SK-N-SH (cell line): ENCODE results near the gene SNX9. TPM values are rescaled to one million over a fixed set of nuclear protein-coding genes. Genes with fewer than 3 reads are reported as not detected.

Experiments used
- CTCF ChIA-PET: fragments of 300-600, 350-600 bp; formaldehyde crosslinking; extraction: SDS; loops from one replicate; lab custom pipeline; 2021; lab: Yijun Ruan, JAX
- POLR2A ChIA-PET: fragments of 350-600 bp; sonication (Branson Sonifier 250); formaldehyde crosslinking; extraction: SDS; loops from one replicate; lab custom pipeline; 2020; ENCODE audit warnings: antibody characterized with exemption, inconsistent platforms; lab: Yijun Ruan, JAX
- DNase-seq: peaks from one replicate; pipeline ENCODE4 v3.0.0; 2012
- H2AFZ ChIP-seq: fragments of 200-600 bp; sonication (generic); 2 replicates; pipeline ENCODE4 v1.8.1; 2016; ENCODE audit warnings: antibody characterized with exemption, mild to moderate bottlenecking, low read depth
- H3F3A ChIP-seq: fragments of 200-600 bp; sonication (generic); replicated peaks from 2 replicates; pipeline ENCODE3; 2016; ENCODE audit warnings: antibody characterized with exemption, mild to moderate bottlenecking; ENCODE audit not compliant: insufficient read depth
- H3K27ac ChIP-seq, 2 experiments: fragments of 200-500 bp in 1 of 2; fragments of 200-600 bp in 1 of 2; sonication (Bioruptor generic) in 1 of 2; sonication (generic), shearing (Covaris generic) in 1 of 2; 2 replicates each; pipeline versions ENCODE4 v1.5.1 to v1.6.1; 2014 to 2016; ENCODE audit warnings: low read depth in 2 of 2, inconsistent platforms in 1 of 2, low read length in 1 of 2, mild to moderate bottlenecking in 1 of 2, mixed read lengths in 1 of 2
- H3K27me3 ChIP-seq: fragments of 200-600 bp; sonication (generic), shearing (Covaris generic); 2 replicates; pipeline ENCODE4 v1.6.1; 2016; ENCODE audit warnings: mixed run types; ENCODE audit not compliant: insufficient read depth
- H3K36me3 ChIP-seq, 2 experiments: fragments of 200-500 bp in 1 of 2; fragments of 200-600 bp in 1 of 2; sonication (Bioruptor generic) in 1 of 2; sonication (generic) in 1 of 2; replicated peaks in 1 of 2; 2 replicates each; pipeline versions ENCODE3 to v1.5.1; 2014 to 2016; ENCODE audit warnings: low read length in 1 of 2, mild to moderate bottlenecking in 1 of 2; ENCODE audit not compliant: insufficient read depth in 2 of 2, control insufficient read depth in 1 of 2
- H3K4me1 ChIP-seq, 2 experiments: fragments of 200-500 bp in 1 of 2; fragments of 200-600 bp in 1 of 2; sonication (Bioruptor generic) in 1 of 2; sonication (generic), shearing (Covaris generic) in 1 of 2; 2 replicates each; pipeline versions ENCODE4 v1.5.1 to v1.6.1; 2014 to 2016; ENCODE audit warnings: low read depth in 1 of 2, low read length in 1 of 2, mixed run types in 1 of 2; ENCODE audit not compliant: insufficient read depth in 2 of 2, control insufficient read depth in 1 of 2
- H3K4me2 ChIP-seq: fragments of 200-600 bp; sonication (generic), shearing (Covaris generic); 2 replicates; pipeline ENCODE4 v1.6.1; 2017; ENCODE audit warnings: mixed run types
- H3K4me3 ChIP-seq, 2 experiments: fragments of 200-500 bp in 1 of 2; fragments of 200-600 bp in 1 of 2; sonication (Bioruptor generic) in 1 of 2; sonication (generic), shearing (Covaris generic) in 1 of 2; 2 replicates each; pipeline versions ENCODE4 v1.5.1 to v1.8.1; 2014 to 2016; ENCODE audit warnings: low read depth in 2 of 2, inconsistent platforms in 1 of 2, low read length in 1 of 2, mild to moderate bottlenecking in 1 of 2, mixed read lengths in 1 of 2, moderate library complexity in 1 of 2
- H3K79me2 ChIP-seq: fragments of 200-600 bp; sonication (generic); 2 replicates; pipeline ENCODE4 v1.8.1; 2017; ENCODE audit warnings: mild to moderate bottlenecking; ENCODE audit not compliant: insufficient read depth
- H3K9ac ChIP-seq: fragments of 200-600 bp; sonication (generic); 2 replicates; pipeline ENCODE4 v1.6.1; 2017; ENCODE audit warnings: mixed run types
- H3K9me2 ChIP-seq: fragments of 200-600 bp; sonication (generic); 2 replicates; pipeline ENCODE4 v1.6.1; 2017; ENCODE audit warnings: mixed run types
- H3K9me3 ChIP-seq: fragments of 200-600 bp; sonication (generic); 2 replicates; pipeline ENCODE4 v1.6.1; 2017; ENCODE audit warnings: mixed run types, mild to moderate bottlenecking, moderate library complexity
- H4K20me1 ChIP-seq: fragments of 200-600 bp; sonication (generic); 2 replicates; pipeline ENCODE4 v1.6.1; 2017; ENCODE audit warnings: mild to moderate bottlenecking, mixed run types; ENCODE audit not compliant: insufficient read depth
- CHD2 ChIP-seq: fragments of 150-350 bp; IDR thresholded peaks from 2 replicates; pipeline ENCODE4 v1.6.1; 2018; ENCODE audit warnings: low read length; ENCODE audit not compliant: partially characterized antibody
- EP300 ChIP-seq, 2 experiments: IDR thresholded peaks; 2 replicates each; pipeline versions ENCODE4 v1.4.0 to v1.6.1; 2012; ENCODE audit warnings: borderline replicate concordance in 1 of 2, low read depth in 1 of 2, low read length in 1 of 2
- EZH2phosphoT487 ChIP-seq: fragments of 200-600 bp; sonication (generic); IDR thresholded peaks from 2 replicates; pipeline ENCODE4 v1.6.1; 2017; ENCODE audit warnings: low read depth, mixed run types, mild to moderate bottlenecking, antibody characterized with exemption, moderate library complexity, borderline replicate concordance
- FOXM1 ChIP-seq: IDR thresholded peaks from 2 replicates; pipeline ENCODE4 v1.4.0; 2012; ENCODE audit warnings: low read depth, mild to moderate bottlenecking
- GABPA ChIP-seq: IDR thresholded peaks from 2 replicates; pipeline ENCODE4 v1.4.0; 2012; ENCODE audit warnings: low read depth, mild to moderate bottlenecking
- GATA2 ChIP-seq: sonication (generic); formaldehyde crosslinking; IDR thresholded peaks from 2 replicates; pipeline ENCODE4 v1.5.0; 2020; ENCODE audit warnings: mild to moderate bottlenecking, missing genetic modification reagents
- MEF2A ChIP-seq: IDR thresholded peaks from 2 replicates; pipeline ENCODE4 v1.4.0; 2012; ENCODE audit warnings: low read depth, borderline replicate concordance
- MXI1 ChIP-seq: IDR thresholded peaks from 2 replicates; pipeline ENCODE4 v1.6.1; 2012; ENCODE audit warnings: mild to moderate bottlenecking, low read depth, low read length, improper control_type of control experiment
- NFIC ChIP-seq: IDR thresholded peaks from 2 replicates; pipeline ENCODE4 v1.4.0; 2012; ENCODE audit warnings: borderline replicate concordance
- POLR2AphosphoS5 ChIP-seq: IDR thresholded peaks from 2 replicates; pipeline ENCODE4 v1.6.1; 2012; ENCODE audit warnings: low read depth, low read length
- RCOR1 ChIP-seq: fragments of 150-350 bp; IDR thresholded peaks from 2 replicates; pipeline ENCODE4 v1.6.1; 2017; ENCODE audit warnings: antibody characterized with exemption, low read length
- REST ChIP-seq: IDR thresholded peaks from 2 replicates; pipeline ENCODE4 v1.6.1; 2012; ENCODE audit warnings: mild to moderate bottlenecking, low read depth, low read length, moderate library complexity
- RFX5 ChIP-seq: IDR thresholded peaks from 2 replicates; pipeline ENCODE4 v1.6.1; 2012; ENCODE audit warnings: mild to moderate bottlenecking, improper control_type of control experiment, low read length
- RXRA ChIP-seq: IDR thresholded peaks from 2 replicates; pipeline ENCODE4 v1.4.0; 2012; ENCODE audit warnings: low read depth, mild to moderate bottlenecking, borderline replicate concordance
- SMC3 ChIP-seq: IDR thresholded peaks from 2 replicates; pipeline ENCODE4 v1.6.1; 2012; ENCODE audit warnings: low read depth, low read length, improper control_type of control experiment
- TCF12 ChIP-seq: IDR thresholded peaks from 2 replicates; pipeline ENCODE4 v1.4.0; 2012
- TEAD4 ChIP-seq: IDR thresholded peaks from 2 replicates; pipeline ENCODE4 v1.4.0; 2012; ENCODE audit warnings: mild to moderate bottlenecking, borderline replicate concordance; ENCODE audit not compliant: insufficient read depth
- USF2 ChIP-seq: fragments of 150-350 bp; IDR thresholded peaks from 2 replicates; pipeline ENCODE4 v1.6.1; 2017; ENCODE audit warnings: antibody characterized with exemption, low read length, low read depth, borderline replicate concordance
- YY1 ChIP-seq: IDR thresholded peaks from 2 replicates; pipeline ENCODE4 v1.4.0; 2012; ENCODE audit warnings: low read depth, mild to moderate bottlenecking
- WGBS: methylation state at CpG from one replicate; pipeline ENCODE4 v1.1.6; 2017; ENCODE audit warnings: low lambda C conversion rate; 5-methylcytosine and 5-hydroxymethylcytosine counted together
- polyA plus RNA-seq, 3 experiments: library from polyadenylated mRNA; depleted of rRNA; stranded (reverse); fragments of >200 nt; gene quantifications; 2 replicates each; pipeline ENCODE4 v1.2.3, GENCODE V29; 2012
- TF ChIP-seq, protein P1 (sequence below): IDR thresholded peaks from 2 replicates; pipeline ENCODE4 v1.4.0; 2012; ENCODE audit warnings: low read depth

SNX9 gene
- polyA plus RNA-seq, 1 of the 3 experiments (the other 2 are of a cell fraction), result 31.6 TPM

GRCh38 chr6:157790548-157791160, 32.4 kb upstream of the SNX9 start:
- Histone ChIP-seq H3K36me3 (no peaks in the 10 kb centered on the region), H3K27ac (no peak overlapping the region), H3K9ac (no peak overlapping the region), H3K4me2 (no peak overlapping the region), H3K79me2 (no peaks in the 10 kb centered on the region), H3K27me3 (no peaks in the 10 kb centered on the region), H4K20me1 (no peaks in the 10 kb centered on the region), H3K9me3 (no peaks in the 10 kb centered on the region), H2AFZ (no peak overlapping the region), H3F3A (no peaks in the 10 kb centered on the region), H3K4me1 (no peaks in the 10 kb centered on the region), H3K9me2 (no peaks in the 10 kb centered on the region), H3K4me3 (no peak overlapping the region)
- CTCF ChIA-PET, result no interaction called here
- DNase-seq, result no peak
- no peak for TF ChIP-seq YY1
- no peak for TF ChIP-seq RXRA
- TF ChIP-seq EP300 (IDR thresholded peaks at IDR 0.05; ENCODE audit: borderline replicate concordance in 1 of 2, low read depth in 1 of 2, low read length in 1 of 2), result no peak
- no peak for TF ChIP-seq GATA2 (CRISPR knock-in tag)
- TF ChIP-seq MXI1, result no peak
- no peak for TF ChIP-seq FOXM1
- no peak for TF ChIP-seq EZH2phosphoT487
- no peak for TF ChIP-seq NFIC
- WGBS, result 73% methylated on average over 4 of the region's 4 CpGs
- POLR2A ChIA-PET, result no interaction called here

DNA sequence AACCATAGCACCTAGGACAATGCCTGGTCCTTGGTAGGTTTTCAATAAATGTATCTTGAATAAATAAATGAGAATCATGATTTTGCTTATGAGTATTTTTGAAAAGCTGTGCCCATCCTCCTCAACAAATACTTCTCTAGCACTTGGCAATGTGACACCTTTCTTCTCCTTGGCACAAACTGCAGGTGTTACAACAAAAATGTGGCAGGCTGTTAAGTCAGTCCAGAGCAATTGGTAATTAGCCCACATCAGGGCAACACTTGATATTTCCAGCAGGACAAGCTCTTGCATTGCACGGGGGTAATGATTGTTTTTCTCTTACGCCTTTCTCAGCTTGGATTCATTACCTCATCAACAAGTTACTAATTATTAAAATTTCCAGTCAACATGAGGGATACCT, 31.6 kb upstream of the SNX9 start:
- CTCF ChIA-PET, result interaction anchor here (1.5 kb wide), 1 partner anchor 10 kb away, joined by 3 read pairs; no protein-coding TSS in a partner anchor

More for the DNA sequence above, 31.6 kb upstream of the SNX9 start:
- Histone ChIP-seq H3K4me2 (no peak overlapping the region), H4K20me1 (no peaks in the 10 kb centered on the region), H3F3A (no peaks in the 10 kb centered on the region), H3K9me3 (no peaks in the 10 kb centered on the region), H3K9ac (no peak overlapping the region), H3K4me1 (no peaks in the 10 kb centered on the region), H3K79me2 (no peaks in the 10 kb centered on the region), H3K9me2 (no peaks in the 10 kb centered on the region), H3K27me3 (no peaks in the 10 kb centered on the region), H3K36me3 (no peaks in the 10 kb centered on the region), H3K4me3 (no peak overlapping the region), H3K27ac (no peak overlapping the region), H2AFZ (no peak overlapping the region)
- DNase-seq, result no peak
- WGBS, result 93% methylated on average over 2 of the region's 2 CpGs
- no peak for TF ChIP-seq CHD2
- TF ChIP-seq REST, result no peak
- no peak for TF ChIP-seq NFIC
- no peak for TF ChIP-seq USF2
- no peak for TF ChIP-seq RXRA
- TF ChIP-seq SMC3, result no peak
- TF ChIP-seq TEAD4, result no peak
- TF ChIP-seq EZH2phosphoT487, result no peak
- TF ChIP-seq RFX5, result no peak
- no peak for TF ChIP-seq POLR2AphosphoS5
- TF ChIP-seq GABPA, result no peak
- TF ChIP-seq TCF12, result no peak
- TF ChIP-seq, protein P1, sequence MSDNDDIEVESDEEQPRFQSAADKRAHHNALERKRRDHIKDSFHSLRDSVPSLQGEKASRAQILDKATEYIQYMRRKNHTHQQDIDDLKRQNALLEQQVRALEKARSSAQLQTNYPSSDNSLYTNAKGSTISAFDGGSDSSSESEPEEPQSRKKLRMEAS, result no peak
- TF ChIP-seq MEF2A, result no peak
- TF ChIP-seq RCOR1, result no peak
- POLR2A ChIA-PET, result no interaction called here
